GM19463 (cell line): ENCODE measurements around the gene PCP2.
A peak's percentile ranks its signal among the peaks of the same experiment; 100 is the strongest.

Experiments used
- ATAC-seq: cut with Tn5 transposase; IDR thresholded peaks from one replicate; pipeline ENCODE4 v1.9.1; 2021; ENCODE audit warnings: mild to moderate bottlenecking, moderate library complexity; ENCODE audit not compliant: unreplicated experiment

Gene PCP2

DNA sequence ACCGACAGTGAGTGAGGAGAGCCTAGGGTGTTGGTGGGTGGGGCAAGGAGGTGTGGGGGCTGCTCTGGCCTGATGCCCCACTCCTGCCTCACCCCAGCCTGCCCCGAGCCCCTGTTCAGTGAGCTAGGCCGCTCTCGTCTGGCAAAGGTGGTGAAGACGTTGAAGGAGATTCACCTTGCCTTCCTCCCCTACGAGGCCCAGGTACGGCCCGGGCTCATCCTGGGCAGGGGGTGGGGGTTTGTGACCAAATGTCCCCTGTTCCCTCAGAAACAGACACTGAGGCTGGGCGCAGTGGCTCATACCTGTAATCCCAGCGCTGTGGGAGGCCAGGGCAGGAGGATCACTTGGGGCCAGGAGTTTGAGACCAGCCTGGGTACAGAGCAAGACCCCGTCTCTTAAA is 7.3 kb upstream of the PCP2 start:
- no peak for ATAC-seq

DNA sequence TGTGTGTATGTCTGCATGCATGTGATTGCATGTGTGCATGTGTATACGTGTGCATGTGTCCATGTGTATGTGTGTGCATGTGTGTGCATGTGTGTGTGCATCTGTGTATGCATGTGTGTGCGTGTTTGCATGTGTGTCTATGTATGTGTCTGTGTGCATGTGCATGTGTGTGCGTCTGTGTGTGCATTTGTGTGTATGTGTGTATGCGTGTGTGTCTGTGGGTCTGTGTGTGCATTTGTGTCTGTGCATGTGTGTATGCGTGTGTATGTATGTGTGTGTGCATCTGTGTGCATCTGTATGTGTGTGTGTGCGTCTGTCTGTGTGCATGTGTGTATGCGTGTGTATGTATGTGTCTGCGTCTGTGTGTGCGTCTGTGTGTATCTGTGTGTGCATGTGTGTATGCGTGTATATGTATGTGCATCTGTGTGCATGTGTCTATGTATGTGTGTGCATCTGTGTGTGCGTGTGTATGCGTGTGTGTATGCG is 6.4 kb upstream of the PCP2 start:
- ATAC-seq = no peak

DNA sequence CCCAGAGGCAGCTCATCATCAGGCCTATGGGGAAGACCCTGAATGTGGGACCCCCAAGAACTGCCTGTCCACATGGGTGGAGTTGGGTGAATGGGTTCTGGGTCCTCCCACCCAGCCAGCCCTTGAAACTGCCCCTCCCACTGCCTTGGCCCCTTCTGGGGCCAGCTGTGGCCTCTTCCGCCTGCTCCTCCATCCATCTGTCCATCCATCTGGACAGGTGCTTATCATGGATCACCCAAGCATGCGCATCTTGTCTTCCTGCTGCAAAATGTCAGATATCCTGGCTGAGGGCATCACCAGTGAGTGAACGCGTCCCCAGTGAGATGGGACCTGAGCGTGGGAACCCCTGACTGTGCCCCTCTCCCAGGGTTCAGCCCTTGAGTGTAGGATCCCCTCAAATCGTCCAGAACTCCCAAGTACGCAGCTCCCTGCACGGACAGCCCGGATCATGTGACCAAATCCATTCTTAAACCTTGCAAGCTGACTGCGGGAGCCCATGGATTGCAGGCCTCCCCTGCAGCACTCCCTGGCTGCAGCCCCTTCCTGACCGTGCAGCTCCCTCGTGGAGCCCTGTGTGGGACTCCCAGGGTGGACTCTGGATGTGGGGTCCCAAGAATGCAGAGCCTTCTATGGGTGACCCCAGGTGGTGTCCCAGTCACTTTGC is 5.4 kb upstream of the PCP2 start:
- ATAC-seq = no peak

DNA sequence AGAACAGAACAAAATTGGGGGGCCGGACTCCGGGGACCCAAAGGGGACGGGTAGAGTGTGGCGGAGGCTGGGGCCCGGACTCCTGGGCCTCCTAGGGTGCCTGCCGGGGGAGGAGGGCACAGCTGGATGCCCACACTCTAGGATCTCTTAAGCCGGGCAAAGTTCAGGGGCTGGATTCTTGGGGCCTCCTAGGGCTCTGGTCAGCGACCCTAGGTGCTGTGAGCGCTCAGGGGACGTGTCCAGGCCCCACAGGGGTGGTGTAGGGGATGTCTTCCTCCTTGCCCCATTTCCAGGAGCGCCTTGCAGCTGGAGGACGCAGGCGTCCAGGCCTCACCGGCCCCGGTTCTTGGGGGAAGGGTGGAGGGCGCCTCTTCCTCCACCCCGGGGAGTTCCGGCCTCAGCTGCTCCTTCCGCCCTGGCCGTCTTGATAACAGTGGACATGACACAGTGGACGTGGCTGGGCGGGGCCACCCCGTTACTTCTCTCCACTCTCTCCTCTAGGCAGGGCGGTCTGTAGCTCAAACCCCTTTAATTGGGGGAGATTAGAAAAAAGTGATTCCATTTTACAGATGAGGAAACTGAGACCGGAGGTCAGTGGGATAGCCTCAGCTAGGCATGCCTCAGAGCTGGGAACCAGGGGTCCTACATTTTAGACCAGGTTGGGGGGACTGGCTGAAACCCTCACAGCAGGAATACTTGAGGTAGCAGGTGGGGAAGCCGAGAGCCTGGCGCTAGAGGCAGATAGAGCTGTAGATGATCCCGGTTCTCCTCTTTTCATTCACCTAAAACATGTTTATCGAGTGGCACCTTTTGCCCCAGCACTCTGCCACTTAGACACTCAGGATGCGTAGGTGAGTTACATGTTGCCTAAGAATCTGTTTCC is 4.1 kb upstream of the PCP2 start:
- no peak for ATAC-seq

DNA sequence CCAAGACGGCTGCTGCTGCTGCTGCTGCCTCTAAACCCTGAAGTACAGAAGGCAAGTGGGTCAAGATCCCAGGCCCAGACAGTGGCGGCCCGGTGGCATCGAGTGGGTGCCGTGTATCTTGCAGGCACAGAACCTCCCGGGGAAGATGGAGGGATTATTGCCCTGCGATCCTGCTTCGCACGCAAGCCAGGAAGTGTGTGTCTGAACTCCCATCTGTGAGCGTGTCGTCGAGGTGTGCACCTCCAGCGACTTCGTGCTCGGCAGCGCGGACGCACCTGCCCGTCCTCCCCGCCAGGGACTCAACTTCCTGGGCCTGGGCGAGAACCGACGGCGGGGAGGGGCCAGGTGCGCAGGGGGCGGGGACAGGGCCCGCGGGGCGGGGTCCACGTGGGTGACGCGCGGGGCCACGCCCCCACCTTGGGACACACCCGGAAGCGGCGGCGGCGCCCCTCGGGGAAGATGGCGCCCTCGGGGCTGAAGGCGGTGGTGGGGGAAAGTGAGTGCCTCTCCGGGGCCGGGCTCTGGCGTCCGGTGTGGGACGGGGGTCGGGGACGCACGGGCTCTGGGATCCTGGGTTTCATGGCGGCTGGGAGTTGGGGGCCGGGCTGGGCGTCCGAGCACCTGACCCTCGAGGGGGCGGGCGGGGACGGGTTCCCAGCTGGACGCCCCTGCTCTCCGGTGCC is 3.3 kb upstream of the PCP2 start, which contains the start of gene STXBP2:
Gene STXBP2 (plus strand): TSS at position 420 of the 683 bp plus-strand sequence. CDS start 40 bp downstream, at position 460.
- peak; percentile 76 for ATAC-seq

DNA sequence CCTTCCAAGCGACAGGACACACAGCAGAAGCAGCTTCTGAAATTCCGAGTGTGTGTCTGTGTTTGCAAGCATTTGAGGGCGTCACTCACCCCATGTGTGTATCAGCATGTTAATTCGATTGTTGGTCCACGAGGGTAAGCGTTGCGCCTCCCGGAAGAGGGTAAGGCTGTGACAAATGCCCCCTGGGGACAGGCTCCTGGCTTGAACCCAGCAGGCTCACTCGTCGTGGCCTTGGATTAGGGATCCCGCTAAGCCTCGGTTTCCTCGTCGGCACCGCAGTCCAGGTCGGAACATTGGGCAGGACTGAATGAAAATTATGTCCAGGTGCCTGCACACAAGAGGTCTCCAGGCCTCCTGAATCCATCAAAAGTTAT is 2.8 kb upstream of the PCP2 start:
- ATAC-seq = no peak

DNA sequence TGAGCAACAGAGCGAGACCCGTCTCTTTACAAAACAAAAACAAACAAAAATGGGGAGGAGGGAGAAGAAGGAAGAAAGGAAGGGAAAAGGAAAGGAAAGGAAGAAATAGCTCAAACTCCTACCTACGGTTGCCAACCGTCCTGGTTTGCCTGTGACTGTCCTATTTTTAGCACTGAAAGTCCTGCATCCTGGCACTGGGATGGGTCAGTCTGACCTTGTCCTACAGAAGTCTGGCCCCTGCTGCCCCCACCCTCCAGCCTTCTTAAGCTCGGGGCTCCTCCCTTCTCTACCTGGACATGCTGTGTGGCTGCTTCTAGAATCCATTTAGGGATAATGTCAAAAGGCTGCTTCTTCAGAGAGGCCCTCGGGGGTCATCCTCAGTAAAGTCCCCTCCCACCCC is 2.2 kb upstream of the PCP2 start:
- ATAC-seq = no peak

DNA sequence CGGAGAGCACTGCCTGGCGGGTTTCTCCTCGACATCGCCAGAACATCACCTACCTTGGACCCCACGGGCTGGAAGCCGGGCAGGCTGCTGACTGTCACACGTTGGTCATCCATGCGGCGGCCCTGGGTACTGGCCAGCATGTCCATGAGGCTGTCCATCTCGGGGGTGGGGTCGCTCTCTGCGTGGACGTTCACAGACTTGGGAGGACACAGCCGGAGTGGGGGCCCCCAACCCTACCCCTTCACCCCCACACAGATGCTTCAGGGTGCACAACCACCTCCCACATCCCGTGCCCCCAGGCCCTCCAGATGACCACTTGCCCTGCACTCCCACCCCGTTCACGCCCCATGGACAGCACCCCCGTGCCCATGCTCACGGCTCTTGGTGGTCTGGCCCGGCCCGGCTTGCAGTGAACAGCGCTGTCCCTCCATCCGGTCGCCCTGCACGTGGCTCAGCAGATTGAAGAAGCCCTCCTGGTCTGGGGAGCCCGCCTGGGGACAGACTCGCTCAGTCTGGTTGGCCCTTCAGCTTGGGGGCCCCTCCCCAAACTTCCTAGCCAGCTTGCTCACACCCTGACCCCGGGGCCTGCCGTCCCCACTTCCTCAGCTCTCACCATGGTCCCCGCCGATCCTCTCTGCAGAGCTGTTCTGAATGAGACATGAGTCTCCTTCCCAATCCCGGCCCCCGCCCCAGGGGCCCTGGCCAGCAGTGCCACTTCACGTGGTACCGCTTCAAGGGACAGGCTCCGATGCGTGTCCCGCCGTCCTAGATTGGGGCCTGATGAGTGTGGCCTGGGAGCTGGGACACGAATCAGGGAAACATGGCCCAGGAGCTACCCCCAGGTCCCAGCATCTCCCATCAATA is 947 bp downstream of the PCP2 start:
- no peak for ATAC-seq

DNA sequence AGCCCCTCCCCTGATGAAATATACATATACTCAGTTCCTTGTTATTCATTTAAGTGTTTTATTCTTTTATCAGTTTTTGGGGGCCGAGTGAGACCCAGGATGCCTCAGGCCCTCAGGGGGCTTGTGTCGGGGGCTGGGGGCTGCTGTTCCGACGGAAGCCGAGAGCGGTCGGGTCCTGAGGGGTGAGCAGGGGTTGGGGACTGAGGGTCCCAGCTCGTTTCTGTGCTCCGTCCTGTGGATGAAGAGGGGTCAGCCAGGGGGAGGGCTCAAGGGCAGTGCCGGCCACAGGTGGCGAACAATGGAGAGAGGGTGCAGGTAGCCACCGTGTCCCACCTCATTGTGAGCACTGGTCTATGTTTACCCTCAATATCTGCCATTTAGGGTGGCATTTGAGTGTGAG is 1.9 kb downstream of the PCP2 start:
- no peak for ATAC-seq

DNA sequence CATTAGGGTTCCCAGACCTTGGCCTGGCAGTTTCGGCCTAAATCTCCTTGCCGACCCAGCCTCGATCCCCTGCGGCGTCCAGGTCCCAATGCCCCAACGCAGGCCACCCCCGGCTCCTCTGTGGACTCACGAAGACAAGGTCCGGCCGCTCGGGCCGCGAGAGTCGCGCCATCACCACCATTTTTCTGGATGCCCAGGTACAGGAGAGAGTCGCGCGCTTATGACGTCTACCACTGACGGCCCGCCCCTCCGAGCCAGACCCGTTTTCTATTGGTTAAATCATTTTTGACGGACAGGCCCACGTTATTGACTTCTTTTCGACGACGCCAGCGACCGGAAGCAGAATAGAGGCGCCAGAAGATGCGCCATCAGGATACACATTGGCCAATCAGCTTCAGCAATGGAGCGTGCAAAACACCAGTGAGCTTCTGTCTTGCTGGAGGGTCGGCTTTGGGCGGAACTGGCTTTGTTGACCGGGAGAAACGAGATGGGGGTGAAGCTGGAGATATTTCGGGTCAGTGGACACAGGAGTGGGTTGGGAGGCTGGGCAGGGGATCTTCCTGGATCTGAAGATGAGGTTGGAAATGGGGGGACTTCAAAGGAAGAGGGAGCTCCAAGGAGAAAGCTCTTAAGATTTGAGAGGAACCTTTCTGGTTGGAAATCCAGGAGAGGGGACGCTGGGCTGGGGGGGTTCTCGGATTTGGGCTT is 4.0 kb downstream of the PCP2 start, which contains the start of the genes PET100 and XAB2:
Gene PET100 (plus strand): TSS at position 447 of the 708 bp plus-strand sequence. CDS start 41 bp downstream, at position 488.
Gene XAB2 (minus strand): TSS at position 199 of the 708 bp plus-strand sequence. CDS start 18 bp downstream, at position 181.
- ATAC-seq = peak; percentile 94

DNA sequence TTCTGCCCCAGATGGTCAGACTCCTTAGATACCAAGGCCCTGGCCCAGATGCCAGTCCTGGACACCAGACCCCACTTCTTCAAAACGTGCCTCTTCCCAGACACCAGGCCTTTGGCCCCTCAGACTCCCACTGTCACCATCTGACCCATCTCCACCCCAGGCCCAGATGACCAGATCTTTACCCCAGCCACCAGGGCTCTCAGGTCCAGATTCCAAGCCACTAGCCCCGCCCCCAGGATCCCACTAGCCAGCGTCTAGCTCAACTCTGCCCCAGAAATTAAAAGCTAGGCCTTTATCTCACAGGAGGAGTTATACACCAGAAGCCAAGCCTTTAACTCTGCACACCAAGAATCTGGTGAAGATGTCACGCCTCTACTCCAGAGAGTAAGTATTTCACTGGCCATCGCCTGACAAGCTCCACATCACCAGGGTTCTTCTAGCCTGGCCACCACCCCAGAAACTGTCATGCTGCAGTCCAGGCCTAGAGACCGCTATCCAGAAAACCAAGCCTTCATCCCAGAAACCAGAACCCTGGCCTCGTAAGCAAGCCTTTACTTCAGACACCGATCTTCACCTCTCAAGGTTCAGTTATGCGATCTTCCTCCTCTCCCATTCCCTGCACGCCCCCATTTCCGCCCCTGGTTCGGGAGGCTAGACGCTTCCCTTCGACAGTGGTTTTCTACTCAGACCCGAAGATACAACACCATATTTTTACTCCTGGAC is 4.8 kb downstream of the PCP2 start:
- no peak for ATAC-seq

DNA sequence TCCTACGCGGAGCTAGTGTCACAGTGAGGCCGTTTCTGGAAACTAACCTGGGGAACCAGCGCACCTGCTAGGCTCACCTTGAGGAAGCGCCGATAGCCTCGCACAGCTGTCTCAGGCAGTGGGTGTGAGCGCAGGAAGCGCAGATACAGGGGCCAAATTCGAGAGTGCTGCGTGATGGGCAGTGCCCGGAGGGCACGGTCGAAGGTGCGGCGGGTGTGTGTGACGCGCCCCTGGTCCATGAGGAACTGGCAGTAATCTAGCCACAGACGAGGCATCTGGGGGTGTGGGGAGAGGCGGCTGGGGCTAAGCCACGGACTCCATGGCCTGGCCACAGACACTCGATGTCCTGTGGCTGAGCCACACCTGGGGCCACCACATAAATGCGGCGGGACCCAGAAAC is 6.4 kb downstream of the PCP2 start:
- no peak for ATAC-seq

DNA sequence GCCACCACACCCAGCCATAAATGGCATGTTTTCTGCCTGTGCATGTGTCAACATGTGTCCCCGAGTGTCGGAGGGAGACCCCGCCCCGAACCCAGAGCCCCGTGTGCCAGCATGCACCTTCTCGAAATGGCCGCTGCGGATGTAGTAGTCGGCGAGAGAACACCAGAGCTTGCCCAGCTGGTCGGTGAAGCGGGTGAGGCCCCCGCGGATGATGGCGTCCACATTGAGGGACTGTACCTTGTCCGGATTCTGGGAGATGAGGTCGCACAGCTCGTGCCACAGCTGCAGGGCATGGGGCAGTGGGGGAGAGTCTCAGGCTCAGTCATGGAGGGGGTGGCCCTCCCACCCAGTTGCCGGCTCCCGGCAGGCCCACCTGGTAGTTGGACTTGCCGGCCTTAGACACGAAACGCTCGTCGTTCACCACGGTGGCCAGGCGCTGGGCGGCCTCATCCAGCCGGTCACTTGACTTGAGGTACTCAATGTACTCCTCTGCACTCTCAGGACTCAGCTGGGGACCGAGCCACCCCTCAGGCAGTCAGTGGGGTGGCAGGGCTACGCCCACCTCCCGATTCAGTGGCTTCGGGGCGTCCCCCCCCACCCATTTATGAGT is 7.7 kb downstream of the PCP2 start:
- no peak for ATAC-seq

DNA sequence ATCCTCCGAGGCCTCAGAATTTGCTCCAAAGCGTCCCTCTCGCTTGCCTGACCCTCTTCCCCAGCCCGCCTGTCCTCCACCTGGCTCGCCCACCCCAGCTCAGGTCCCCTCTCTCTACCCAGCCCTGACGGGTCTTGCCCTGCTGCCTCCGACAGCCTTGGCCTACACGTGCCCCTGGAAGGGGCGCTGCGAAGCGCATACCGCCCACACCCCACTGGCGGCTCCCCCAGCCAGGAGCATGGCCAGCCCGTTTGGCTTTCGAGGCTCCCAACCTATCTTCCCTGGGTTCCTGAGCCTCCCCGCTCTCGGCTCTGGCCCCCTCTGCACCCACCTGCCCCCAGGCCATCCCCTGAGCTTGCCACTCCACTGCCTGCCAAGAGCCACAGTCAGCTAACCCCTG is 8.7 kb downstream of the PCP2 start:
- ATAC-seq = no peak

DNA sequence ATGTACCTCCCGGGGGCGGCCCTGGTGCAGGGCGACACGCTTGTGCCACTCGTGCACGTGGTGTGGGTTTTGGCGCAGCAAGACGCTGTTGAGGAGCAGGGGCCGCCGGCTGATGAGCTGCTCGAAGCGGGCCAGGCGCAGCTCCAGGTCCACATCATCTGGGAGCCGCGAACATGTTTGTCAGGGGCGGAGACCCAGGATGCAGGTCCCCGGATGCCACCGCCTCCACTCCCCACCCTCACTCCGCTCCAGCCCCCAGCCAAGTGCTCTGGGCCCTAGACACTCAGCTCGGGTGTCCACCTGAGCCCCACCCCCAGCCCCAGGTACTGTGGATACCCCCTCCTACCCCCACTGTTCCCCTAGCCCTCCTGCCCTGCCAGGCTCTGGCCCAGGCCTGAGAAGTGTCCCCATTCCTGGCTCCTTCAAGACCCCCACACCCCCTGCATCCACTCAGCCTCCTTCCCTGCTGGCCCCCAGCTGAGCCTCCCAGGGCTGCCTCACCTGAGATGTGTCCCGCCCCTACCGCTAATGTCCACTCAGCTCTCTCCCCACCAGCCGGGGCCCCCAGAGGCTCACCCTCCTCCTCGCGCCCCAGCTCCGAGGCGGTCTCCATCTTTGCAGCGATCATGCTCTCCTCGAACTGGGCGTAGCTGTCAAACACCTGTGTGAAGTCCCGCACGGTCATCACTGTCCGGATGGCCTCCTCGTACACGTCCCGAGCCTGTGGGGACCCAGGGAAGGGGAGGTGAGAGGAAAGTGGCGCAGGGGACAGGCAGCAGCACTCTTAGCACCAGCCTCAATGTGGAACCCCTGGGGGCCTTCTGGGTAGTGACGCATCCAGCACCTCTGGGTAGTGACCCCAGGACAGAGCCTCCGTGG is 9.6 kb downstream of the PCP2 start:
- no peak for ATAC-seq

DNA sequence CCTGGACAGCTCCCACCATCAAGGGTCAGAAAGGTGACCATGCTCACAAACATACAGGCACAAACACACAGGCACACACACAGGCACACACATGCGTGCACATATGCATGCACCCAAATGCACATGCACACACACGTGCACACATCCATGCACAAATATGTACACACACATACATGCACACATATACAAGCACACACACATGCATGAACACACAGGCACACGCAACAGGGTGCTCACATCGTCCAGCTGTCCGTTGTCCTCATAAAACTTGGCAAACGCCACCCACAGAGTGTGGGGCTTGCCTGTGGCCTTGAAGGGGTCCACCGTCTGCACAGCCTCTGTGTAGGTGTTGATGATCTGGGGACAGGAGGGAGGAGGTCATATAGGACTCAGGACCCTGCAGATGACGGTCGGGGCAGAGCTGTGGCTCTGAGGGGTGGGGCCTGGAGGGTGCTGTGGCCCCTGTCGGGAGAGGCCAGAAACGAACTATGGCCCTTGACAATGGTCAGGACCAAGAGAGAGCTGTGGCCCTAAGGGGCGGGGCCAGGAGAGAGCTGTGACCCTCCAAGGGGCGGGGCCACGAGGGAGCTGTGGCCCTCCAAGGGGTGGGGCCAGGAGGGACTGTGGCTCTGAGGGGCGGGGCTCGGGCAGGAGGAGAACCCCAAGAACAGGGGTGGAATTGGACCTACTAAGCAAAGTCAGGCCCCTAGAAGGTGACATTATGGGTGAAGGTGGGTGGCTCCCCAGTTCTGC is 10.4 kb downstream of the PCP2 start:
- no peak for ATAC-seq
